Keratinocyte (primary cell): ENCODE measurements around the gene CCDC185. TPM values are rescaled to one million over a fixed set of nuclear protein-coding genes. Genes with fewer than 3 reads are reported as not detected.

Experiments used
- DNase-seq: peaks from one replicate; pipeline ENCODE4 v3.0.0-alpha.2; 2011; ENCODE audit warnings: low read depth, missing footprints, low spot score
- FAIRE-seq: peaks from 2 replicates; lab custom pipeline; 2011; peaks lifted over from hg19 to GRCh38; lab: Jason Lieb, UNC
- H2AFZ ChIP-seq: 2 replicates; pipeline ENCODE4 v1.6.0; 2012; ENCODE audit warnings: low read length, control low read depth, inconsistent platforms; ENCODE audit not compliant: control insufficient read depth
- H3K27ac ChIP-seq: 2 replicates; pipeline ENCODE4 v1.5.1; 2011; ENCODE audit warnings: low read length; ENCODE audit not compliant: control insufficient read depth, insufficient read depth
- H3K27me3 ChIP-seq: 3 replicates; pipeline ENCODE4 v1.6.0; 2011; ENCODE audit warnings: low read length; ENCODE audit not compliant: control insufficient read depth, insufficient read depth; ENCODE audit errors: extremely low read depth
- H3K36me3 ChIP-seq, 2 experiments: 2 replicates in 1 of 2; 3 replicates in 1 of 2; pipeline ENCODE4 v1.5.1; 2011; ENCODE audit warnings: low read length in 2 of 2, mild to moderate bottlenecking in 1 of 2; ENCODE audit not compliant: control insufficient read depth in 2 of 2, insufficient read depth in 2 of 2; ENCODE audit errors: extremely low read depth in 1 of 2
- H3K4me1 ChIP-seq: 3 replicates; pipeline ENCODE4 v1.5.1; 2011; ENCODE audit warnings: low read length; ENCODE audit not compliant: control insufficient read depth, insufficient read depth; ENCODE audit errors: extremely low read depth
- H3K4me2 ChIP-seq: 3 replicates; pipeline ENCODE4 v1.6.0; 2011; ENCODE audit warnings: low read depth, low read length; ENCODE audit not compliant: control insufficient read depth, insufficient read depth; ENCODE audit errors: extremely low read depth
- H3K4me3 ChIP-seq, 3 experiments: fragments of 200-600 bp in 1 of 3; sonication (generic) in 1 of 3; 2 replicates in 2 of 3; 3 replicates in 1 of 3; pipeline ENCODE4 v1.5.1; 2011 to 2016; ENCODE audit warnings: low read length in 3 of 3, mild to moderate bottlenecking in 3 of 3, control low read depth in 2 of 3, inconsistent platforms in 1 of 3, low read depth in 1 of 3, mixed read lengths in 1 of 3, mixed run types in 1 of 3, moderate library complexity in 1 of 3; ENCODE audit not compliant: control insufficient read depth in 2 of 3, insufficient read depth in 2 of 3; ENCODE audit errors: extremely low read depth in 1 of 3
- H3K79me2 ChIP-seq: 2 replicates; pipeline ENCODE4 v1.6.0; 2012; ENCODE audit warnings: low read length; ENCODE audit not compliant: control insufficient read depth, insufficient read depth
- H3K9ac ChIP-seq: 3 replicates; pipeline ENCODE4 v1.6.0; 2011; ENCODE audit warnings: low read length; ENCODE audit not compliant: control insufficient read depth, insufficient read depth; ENCODE audit errors: extremely low read depth
- H3K9me1 ChIP-seq: 3 replicates; pipeline ENCODE4 v1.6.0; 2011; ENCODE audit warnings: low read length; ENCODE audit not compliant: control insufficient read depth, insufficient read depth; ENCODE audit errors: extremely low read depth
- H3K9me3 ChIP-seq: 2 replicates; pipeline ENCODE4 v1.5.1; 2012; ENCODE audit warnings: low read depth, low read length; ENCODE audit not compliant: control insufficient read depth
- H4K20me1 ChIP-seq: 3 replicates; pipeline ENCODE4 v1.6.0; 2011; ENCODE audit warnings: low read length; ENCODE audit not compliant: control insufficient read depth, insufficient read depth; ENCODE audit errors: extremely low read depth
- EZH2 ChIP-seq: IDR thresholded peaks from one replicate; pipeline ENCODE4 v1.6.1; 2012; ENCODE audit warnings: inconsistent platforms, mild to moderate bottlenecking, low read length, moderate library complexity
- dilution Hi-C: fragments of 300-500 bp; cut with MboI; formaldehyde crosslinking; loops from one replicate; pipeline ENCODE4 v1.7.0; 2020; ENCODE audit warnings: low sequenced_read_pairs; ENCODE audit not compliant: extremely low pct_ligation_motif_present
- polyA plus RNA-seq, 5 experiments: library from polyadenylated mRNA; depleted of rRNA in 3 of 5; stranded (reverse) in 3 of 5; stranded (forward) in 1 of 5; unstranded in 1 of 5; fragments of >200 nt; gene quantifications; 1 replicate in 1 of 5; 2 replicates in 3 of 5; 3 replicates in 1 of 5; pipeline versions ENCODE4 v1.2.1 to v1.2.3, GENCODE V29; 2011 to 2012; ENCODE audit warnings: missing spikeins in 2 of 5, low read depth in 1 of 5, low replicate concordance in 1 of 5
- TF ChIP-seq, protein P1 (sequence below), 3 experiments: IDR thresholded peaks in 1 of 3; conservative IDR thresholded peaks in 1 of 3; optimal IDR thresholded peaks in 1 of 3; 2 replicates in 2 of 3; 3 replicates in 1 of 3; pipeline versions ENCODE3 to v1.5.1; 2011; ENCODE audit warnings: low read length in 3 of 3, mild to moderate bottlenecking in 3 of 3, moderate library complexity in 2 of 3, control low read depth in 1 of 3, inconsistent platforms in 1 of 3; ENCODE audit not compliant: insufficient read depth in 2 of 3; ENCODE audit errors: extremely low read depth in 1 of 3

Gene CCDC185
- polyA plus RNA-seq, 1 donor (not counting 4 experiments of a cell fraction or from before 2014, with no cell fraction given) = not detected

DNA sequence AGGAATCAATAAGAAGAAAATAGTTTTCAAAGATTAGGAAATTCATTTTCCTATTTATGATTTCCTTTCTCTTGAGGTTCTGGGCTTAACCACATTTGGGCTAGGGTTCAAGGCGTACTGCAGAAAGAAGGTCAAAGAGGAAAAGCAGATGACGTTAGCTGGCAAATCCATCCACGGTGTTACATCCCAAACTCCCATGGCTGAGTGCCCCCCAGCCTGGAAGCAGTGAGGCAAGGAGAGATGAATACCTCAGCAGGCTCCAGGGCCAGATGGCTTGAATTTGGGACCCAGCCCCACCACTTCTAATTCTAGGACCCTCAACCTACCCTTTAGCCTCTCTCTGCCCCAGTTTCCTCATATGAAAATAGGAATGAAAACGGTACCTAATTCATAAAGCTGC is 46.9 kb upstream of the CCDC185 start:
- Histone ChIP-seq H3K4me3 (no peak overlapping the region), H2AFZ (no peak overlapping the region), H3K9me3 (no peaks in the 10 kb centered on the region), H3K9me1 (no peaks in the 10 kb centered on the region), H3K36me3 (no peaks in the 10 kb centered on the region), H3K27ac (no peak overlapping the region), H3K9ac (no peak overlapping the region), H4K20me1 (no peaks in the 10 kb centered on the region), H3K27me3 (peaks cover 4% of the 10 kb centered on the region), H3K4me1 (no peaks in the 10 kb centered on the region), H3K79me2 (no peaks in the 10 kb centered on the region), H3K4me2 (no peak overlapping the region)
- FAIRE-seq = no peak
- dilution Hi-C loops = no loop called here
- DNase-seq = no peak
- TF ChIP-seq EZH2 = no peak
- TF ChIP-seq, protein P1, sequence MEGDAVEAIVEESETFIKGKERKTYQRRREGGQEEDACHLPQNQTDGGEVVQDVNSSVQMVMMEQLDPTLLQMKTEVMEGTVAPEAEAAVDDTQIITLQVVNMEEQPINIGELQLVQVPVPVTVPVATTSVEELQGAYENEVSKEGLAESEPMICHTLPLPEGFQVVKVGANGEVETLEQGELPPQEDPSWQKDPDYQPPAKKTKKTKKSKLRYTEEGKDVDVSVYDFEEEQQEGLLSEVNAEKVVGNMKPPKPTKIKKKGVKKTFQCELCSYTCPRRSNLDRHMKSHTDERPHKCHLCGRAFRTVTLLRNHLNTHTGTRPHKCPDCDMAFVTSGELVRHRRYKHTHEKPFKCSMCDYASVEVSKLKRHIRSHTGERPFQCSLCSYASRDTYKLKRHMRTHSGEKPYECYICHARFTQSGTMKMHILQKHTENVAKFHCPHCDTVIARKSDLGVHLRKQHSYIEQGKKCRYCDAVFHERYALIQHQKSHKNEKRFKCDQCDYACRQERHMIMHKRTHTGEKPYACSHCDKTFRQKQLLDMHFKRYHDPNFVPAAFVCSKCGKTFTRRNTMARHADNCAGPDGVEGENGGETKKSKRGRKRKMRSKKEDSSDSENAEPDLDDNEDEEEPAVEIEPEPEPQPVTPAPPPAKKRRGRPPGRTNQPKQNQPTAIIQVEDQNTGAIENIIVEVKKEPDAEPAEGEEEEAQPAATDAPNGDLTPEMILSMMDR (optimal IDR thresholded peaks at IDR 0.05 in 1 of 3, IDR thresholded peaks at IDR 0.05 in 1 of 3, conservative IDR thresholded peaks at IDR 0.05 in 1 of 3; ENCODE audit: extremely low read depth in 1 of 3, insufficient read depth in 2 of 3, low read length in 3 of 3) = no peak

DNA sequence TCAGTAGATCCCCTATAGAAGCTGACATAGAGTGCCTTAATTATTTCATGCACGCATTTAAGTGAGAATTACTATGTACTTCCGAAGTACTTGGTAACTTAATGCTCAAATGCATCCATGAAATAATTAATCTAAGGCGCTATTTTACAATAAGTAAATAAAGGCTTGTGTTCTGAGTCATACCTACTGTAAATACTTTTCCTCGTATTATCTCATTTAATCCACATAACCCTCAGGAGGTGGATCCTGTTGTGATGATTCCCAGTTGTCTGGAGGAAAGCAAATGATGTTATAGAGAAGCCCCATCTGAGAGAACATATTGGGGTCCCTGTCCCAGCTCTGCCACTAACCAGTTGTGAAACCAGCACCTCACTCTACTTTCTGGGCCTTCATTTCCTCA is 45.6 kb upstream of the CCDC185 start:
- Histone ChIP-seq H3K4me3 (no peak overlapping the region), H3K4me1 (no peaks in the 10 kb centered on the region), H3K27ac (no peak overlapping the region), H3K4me2 (no peak overlapping the region), H4K20me1 (no peaks in the 10 kb centered on the region), H3K79me2 (no peaks in the 10 kb centered on the region), H3K9ac (no peak overlapping the region), H2AFZ (no peak overlapping the region), H3K9me3 (no peaks in the 10 kb centered on the region), H3K36me3 (no peaks in the 10 kb centered on the region), H3K9me1 (no peaks in the 10 kb centered on the region), H3K27me3 (no peaks in the 10 kb centered on the region)
- dilution Hi-C loops = no loop called here
- TF ChIP-seq EZH2 = no peak
- TF ChIP-seq, protein P1 (optimal IDR thresholded peaks at IDR 0.05 in 1 of 3, IDR thresholded peaks at IDR 0.05 in 1 of 3, conservative IDR thresholded peaks at IDR 0.05 in 1 of 3; ENCODE audit: extremely low read depth in 1 of 3, insufficient read depth in 2 of 3, low read length in 3 of 3) = no peak
- FAIRE-seq (no peak), DNase-seq (no peak)
